ENCODE results near the gene UBR3.

UBR3 gene

DNA sequence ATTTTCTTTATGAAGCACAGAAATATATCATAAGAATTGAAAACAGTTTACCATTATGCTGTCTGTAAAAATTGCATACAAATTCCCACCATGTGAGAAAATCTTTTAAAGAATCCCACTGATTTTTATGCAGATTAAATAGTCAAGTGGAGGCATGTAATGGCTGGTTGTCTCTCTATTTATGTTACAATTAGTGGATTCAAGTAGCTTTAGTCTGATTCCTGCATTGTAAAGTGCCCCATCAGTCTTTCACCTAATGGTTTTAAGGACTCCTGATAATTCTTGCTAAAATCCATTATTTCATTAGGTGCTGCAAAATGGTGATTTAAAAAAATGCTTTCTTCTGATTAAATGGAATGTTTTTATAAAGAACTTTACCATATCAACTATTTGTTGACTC, 202.3 kb downstream of the UBR3 start:
- ChIA-PET CTCF (no interaction called here), POLR2A (no interaction called here)
- Histone ChIP-seq H3K4me3 (ENCODE audit: low read depth, low read length) (no peak overlapping the region), H3K9me3 (ENCODE audit: control insufficient read depth, insufficient read depth, low read depth, low read length) (no peaks in the 10 kb centered on the region), H3K36me3 (ENCODE audit: control insufficient read depth in 2 of 2, insufficient read depth in 1 of 2, low read length in 2 of 2) (peaks cover 0 to 22% of the 10 kb centered on the region in 2 experiments; a peak in 2 of 3 replicates), H3K4me1 (ENCODE audit: control insufficient read depth, insufficient read depth, low read length) (no peaks in the 10 kb centered on the region), H3K27ac (ENCODE audit: extremely low read depth, low read depth, low read length) (no peak overlapping the region)
- no peak for TF ChIP-seq ZNF560 (tag by site-specific recombination; IDR thresholded peaks at IDR 0.05; ENCODE audit: borderline replicate concordance)
- TF ChIP-seq INSM2 (tag by site-specific recombination; IDR thresholded peaks at IDR 0.05) = no peak
- TF ChIP-seq, protein P1, sequence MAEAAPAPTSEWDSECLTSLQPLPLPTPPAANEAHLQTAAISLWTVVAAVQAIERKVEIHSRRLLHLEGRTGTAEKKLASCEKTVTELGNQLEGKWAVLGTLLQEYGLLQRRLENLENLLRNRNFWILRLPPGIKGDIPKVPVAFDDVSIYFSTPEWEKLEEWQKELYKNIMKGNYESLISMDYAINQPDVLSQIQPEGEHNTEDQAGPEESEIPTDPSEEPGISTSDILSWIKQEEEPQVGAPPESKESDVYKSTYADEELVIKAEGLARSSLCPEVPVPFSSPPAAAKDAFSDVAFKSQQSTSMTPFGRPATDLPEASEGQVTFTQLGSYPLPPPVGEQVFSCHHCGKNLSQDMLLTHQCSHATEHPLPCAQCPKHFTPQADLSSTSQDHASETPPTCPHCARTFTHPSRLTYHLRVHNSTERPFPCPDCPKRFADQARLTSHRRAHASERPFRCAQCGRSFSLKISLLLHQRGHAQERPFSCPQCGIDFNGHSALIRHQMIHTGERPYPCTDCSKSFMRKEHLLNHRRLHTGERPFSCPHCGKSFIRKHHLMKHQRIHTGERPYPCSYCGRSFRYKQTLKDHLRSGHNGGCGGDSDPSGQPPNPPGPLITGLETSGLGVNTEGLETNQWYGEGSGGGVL (tag by site-specific recombination; IDR thresholded peaks at IDR 0.05) = no peak
- no peak for TF ChIP-seq ZBTB10 (tag by site-specific recombination; IDR thresholded peaks at IDR 0.05)
- TF ChIP-seq ZNF404 (tag by site-specific recombination; IDR thresholded peaks at IDR 0.05) = no peak
- TF ChIP-seq, protein P2, sequence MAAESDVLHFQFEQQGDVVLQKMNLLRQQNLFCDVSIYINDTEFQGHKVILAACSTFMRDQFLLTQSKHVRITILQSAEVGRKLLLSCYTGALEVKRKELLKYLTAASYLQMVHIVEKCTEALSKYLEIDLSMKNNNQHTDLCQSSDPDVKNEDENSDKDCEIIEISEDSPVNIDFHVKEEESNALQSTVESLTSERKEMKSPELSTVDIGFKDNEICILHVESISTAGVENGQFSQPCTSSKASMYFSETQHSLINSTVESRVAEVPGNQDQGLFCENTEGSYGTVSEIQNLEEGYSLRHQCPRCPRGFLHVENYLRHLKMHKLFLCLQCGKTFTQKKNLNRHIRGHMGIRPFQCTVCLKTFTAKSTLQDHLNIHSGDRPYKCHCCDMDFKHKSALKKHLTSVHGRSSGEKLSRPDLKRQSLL (tag by site-specific recombination; IDR thresholded peaks at IDR 0.05) = no peak
- no peak for TF ChIP-seq ZFP69B (tag by site-specific recombination; IDR thresholded peaks at IDR 0.05)
- no peak for TF ChIP-seq ZNF132 (tag by site-specific recombination; IDR thresholded peaks at IDR 0.05; ENCODE audit: borderline replicate concordance)
- no peak for TF ChIP-seq ZNF747 (tag by site-specific recombination; IDR thresholded peaks at IDR 0.05)
- no peak for TF ChIP-seq SALL2 (tag by site-specific recombination; IDR thresholded peaks at IDR 0.05; ENCODE audit: borderline replicate concordance)
- TF ChIP-seq WT1 (tag by site-specific recombination; IDR thresholded peaks at IDR 0.05) = no peak
- TF ChIP-seq SCRT2 (tag by site-specific recombination; IDR thresholded peaks at IDR 0.05) = no peak
- TF ChIP-seq ZNF621 (tag by site-specific recombination; IDR thresholded peaks at IDR 0.05) = no peak
- TF ChIP-seq ZNF266 (tag by site-specific recombination; IDR thresholded peaks at IDR 0.05; ENCODE audit: low read depth) = no peak
- TF ChIP-seq ZNF777 (tag by site-specific recombination; IDR thresholded peaks at IDR 0.05; ENCODE audit: borderline replicate concordance) = no peak

GRCh38 chr2:170030040-170030439, 202.8 kb downstream of the UBR3 start:
- H3K4me3 ChIP-seq (ENCODE audit: low read depth, low read length) = no peak overlapping the region
- ChIA-PET POLR2A (no interaction called here), CTCF (interaction anchor here (0.7 kb wide), 1 partner anchor 16 kb away, joined by 3 read pairs; no protein-coding TSS in a partner anchor)
- TF ChIP-seq EGR2 (tag by site-specific recombination; IDR thresholded peaks at IDR 0.05; ENCODE audit: low read depth) (no peak), ZBTB21 (tag by site-specific recombination; IDR thresholded peaks at IDR 0.05) (no peak), ZNF501 (tag by site-specific recombination; IDR thresholded peaks at IDR 0.05) (no peak), KLF8 (tag by site-specific recombination; IDR thresholded peaks at IDR 0.05) (no peak)
- TF ChIP-seq, protein P3, sequence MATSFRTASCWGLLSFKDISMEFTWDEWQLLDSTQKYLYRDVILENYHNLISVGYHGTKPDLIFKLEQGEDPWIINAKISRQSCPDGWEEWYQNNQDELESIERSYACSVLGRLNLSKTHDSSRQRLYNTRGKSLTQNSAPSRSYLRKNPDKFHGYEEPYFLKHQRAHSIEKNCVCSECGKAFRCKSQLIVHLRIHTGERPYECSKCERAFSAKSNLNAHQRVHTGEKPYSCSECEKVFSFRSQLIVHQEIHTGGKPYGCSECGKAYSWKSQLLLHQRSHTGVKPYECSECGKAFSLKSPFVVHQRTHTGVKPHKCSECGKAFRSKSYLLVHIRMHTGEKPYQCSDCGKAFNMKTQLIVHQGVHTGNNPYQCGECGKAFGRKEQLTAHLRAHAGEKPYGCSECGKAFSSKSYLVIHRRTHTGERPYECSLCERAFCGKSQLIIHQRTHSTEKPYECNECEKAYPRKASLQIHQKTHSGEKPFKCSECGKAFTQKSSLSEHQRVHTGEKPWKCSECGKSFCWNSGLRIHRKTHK (tag by site-specific recombination; IDR thresholded peaks at IDR 0.05) = no peak
- H3K27ac ChIP-seq (ENCODE audit: extremely low read depth, low read depth, low read length) = no peak overlapping the region
- H3K36me3 ChIP-seq (ENCODE audit: control insufficient read depth in 2 of 2, insufficient read depth in 1 of 2, low read length in 2 of 2) = peaks cover 0 to 22% of the 10 kb centered on the region in 2 experiments; a peak in 2 of 3 replicates
- no peaks in the 10 kb centered on the region for H3K4me1 ChIP-seq (ENCODE audit: control insufficient read depth, insufficient read depth, low read length)
- no peaks in the 10 kb centered on the region for H3K9me3 ChIP-seq (ENCODE audit: control insufficient read depth, insufficient read depth, low read depth, low read length)
